ENCODE measurements around the gene SELENOO.

SELENOO gene

DNA sequence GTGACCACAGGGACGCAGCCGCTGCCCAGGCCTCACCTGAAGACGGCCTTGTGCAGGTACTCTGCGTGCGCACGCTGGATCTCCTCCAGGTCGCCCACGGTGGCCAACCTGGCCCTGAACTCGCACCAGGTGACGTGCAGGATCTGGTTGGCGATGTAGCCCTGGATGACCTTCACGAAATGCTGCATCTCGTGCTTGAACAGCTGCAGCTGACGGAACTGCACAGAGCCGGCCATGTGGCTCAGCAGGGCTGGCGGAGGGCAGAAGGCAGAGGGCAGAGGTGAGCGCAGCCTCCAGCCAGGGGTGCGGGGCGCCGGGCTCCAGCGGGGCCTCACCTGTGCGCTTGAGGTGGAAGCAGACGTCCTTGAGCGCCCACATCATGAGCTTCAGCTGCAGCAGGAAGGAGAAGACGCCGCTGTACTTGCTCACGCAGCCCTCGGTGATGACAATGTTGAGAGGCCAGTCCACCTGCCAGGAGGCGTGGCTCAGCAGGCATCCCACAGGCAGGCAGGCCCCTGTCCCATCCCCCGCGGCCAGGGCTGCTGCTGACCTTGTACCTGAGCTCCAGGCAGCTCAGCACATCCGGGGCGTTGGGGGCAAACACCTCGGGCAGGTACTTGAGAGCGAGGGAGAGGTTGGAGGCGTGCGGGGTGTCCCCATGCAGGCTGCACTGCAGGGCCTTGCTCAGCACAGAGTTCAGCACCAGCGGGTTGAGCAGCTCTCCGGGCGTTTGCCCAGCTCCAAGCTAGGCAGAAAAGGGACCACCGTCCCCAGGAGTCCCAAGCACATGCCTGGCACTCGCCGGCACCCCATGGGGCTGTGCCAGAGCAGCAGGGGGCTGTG, 17.6 kb downstream of the SELENOO start:
- peak; percentile 63 for DNase-seq

DNA sequence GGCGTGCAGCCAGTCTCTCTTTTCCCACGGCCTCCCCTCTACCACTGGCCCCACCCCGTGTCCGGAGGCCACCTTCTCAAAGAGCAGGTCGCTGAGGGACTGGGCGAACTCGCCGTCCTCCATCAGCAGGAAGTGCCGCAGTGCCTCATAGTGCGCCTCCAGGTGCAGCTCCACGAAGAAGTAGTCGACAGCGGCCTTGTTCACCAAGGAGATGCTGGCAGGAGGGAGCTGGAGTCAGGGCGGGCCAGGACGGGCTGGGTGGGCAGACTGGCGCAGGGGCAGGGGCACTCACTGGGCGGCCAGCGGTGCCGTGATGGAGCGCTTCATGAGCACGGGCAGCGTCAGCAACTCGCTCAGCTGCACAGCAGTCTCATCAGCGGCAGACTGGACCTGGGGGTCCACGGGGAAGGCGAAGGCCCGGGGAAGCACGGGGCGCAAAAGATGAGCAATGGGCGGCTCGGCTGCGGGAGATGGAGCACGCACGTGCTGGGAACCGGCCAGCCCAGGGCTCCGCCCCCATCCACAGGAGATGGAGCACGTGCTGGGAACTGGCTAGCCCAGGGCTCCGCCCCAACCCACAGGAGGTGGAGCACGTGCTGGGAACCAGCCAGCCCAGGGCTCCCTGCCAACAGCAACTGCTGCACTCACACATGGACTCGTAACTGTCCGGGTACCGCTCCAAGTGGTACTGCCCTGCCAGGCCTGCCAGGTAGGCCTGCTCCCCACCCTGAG, 18.4 kb downstream of the SELENOO start:
- peak; percentile 82 for DNase-seq

- no peak for DNase-seq
These were observed 19.2 kb downstream of the SELENOO start for GRCh38 chr22:50219800-50220602.

DNA sequence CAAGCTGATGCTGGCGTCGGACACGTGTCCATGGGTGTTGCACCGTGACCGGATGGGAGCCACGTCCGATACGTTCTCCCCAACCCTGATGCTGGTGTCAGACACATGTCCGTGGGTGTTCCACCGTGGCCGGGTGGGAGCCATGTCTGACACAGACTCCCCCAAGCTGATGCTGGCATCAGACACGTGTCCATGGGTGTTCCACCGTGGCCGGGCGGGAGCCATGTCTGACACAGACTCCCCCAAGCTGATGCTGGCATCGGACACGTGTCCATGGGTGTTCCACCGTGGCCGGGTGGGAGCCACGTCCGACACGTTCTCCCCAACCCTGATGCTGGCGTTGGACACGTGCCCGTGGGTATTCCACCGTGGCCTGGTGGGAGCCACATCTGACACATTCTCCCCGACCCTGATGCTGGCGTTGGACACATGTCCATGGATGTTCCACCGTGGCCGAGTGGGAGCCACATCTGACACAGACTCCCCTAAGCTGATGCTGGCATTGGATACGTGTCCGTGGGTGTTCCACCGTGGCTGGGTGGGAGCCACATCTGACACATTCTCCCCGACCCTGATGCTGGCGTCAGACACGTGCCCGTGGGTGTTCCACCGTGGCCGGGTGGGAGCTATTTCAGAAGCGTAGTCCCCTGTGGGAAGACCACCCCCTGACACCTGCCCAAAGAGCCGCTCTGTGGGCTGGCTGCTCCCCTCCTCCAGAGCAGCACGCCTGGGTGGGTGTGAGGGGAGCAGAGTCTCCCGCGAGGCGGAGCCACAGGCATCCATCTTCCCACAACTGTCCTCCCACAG, 20.0 kb downstream of the SELENOO start:
- DNase-seq, result no peak

DNA sequence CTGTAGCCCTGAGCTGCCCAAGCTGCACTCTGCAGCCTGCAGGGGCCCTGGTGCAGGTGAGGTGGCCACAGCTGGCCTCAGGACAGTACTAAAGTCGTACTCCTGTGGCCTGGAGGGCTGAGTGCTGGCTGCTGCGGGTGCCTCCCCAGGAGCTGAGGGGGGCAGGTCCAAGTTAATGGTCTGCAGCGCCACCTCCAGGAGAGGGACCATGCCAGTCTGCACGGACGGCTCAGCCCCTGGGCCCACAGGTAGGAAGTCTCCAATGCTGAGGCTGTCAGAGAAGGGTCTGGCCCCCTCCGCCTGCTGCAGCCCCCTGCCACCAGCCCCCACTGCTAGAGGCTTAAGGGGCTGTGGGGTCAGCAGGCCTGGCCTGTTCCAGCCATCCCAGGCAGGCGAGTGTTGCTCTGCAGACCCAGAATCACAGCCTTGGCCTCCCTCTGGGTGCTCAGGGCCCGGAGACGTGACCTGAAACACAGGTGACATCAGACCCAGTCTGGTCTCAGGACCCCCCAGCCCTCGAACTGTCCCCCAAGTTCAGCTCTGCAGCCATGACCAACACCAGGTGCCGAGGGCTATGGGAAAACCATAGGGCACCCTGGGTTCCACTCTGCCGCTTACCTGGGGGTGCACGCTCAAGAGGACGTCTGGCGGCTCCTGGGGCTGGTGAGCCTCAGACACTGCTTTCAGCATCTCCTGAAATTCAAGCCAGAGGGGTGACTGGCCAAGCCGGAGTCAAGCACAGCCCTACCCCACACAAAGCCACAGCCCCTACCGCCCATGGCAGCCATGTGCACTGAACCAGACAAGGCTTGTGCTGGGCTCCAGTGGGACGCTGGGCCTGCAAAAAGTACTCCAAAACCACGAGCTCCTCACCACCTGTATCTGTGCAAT, 20.8 kb downstream of the SELENOO start:
- no peak for DNase-seq

DNA sequence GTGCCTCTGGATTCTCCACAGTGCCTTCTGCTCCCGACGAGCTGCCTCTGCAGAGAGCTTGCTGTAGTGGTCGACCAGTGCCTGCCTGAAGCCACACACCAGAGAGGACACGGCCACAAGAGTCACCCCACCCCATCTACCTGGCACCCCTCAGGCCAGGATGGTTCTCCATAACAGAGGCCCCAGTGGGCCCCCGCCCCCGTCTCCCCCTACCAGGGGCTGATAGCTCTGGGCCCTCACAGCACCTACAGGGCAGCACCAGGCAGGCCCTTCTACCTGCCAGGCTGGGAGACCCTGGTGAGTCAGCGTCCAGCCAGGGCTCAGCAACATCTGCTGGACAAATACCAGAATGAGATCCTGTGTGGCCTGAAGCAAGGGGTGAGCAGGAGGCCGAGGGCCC, 21.7 kb downstream of the SELENOO start:
- no peak for DNase-seq

DNA sequence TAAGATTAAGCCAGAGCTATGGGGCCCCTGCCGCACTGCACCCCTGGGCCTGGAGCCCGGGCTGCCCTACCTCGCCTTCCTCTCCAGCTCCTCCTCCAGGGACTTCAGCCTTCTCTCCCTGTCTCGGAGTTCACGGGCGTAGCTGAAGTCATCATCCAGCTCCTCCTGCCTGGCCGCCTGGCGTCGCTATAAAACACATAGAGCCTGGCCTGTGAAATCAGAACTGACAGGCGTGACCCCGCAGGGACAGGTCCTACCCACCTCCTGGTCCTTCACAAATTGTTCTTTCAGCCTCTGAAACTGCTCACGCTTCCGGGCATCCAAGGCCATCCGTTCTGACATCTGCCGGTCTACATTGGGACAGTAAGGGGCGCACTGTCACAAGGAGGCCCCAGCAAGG, 23.3 kb downstream of the SELENOO start:
- no peak for DNase-seq

DNA sequence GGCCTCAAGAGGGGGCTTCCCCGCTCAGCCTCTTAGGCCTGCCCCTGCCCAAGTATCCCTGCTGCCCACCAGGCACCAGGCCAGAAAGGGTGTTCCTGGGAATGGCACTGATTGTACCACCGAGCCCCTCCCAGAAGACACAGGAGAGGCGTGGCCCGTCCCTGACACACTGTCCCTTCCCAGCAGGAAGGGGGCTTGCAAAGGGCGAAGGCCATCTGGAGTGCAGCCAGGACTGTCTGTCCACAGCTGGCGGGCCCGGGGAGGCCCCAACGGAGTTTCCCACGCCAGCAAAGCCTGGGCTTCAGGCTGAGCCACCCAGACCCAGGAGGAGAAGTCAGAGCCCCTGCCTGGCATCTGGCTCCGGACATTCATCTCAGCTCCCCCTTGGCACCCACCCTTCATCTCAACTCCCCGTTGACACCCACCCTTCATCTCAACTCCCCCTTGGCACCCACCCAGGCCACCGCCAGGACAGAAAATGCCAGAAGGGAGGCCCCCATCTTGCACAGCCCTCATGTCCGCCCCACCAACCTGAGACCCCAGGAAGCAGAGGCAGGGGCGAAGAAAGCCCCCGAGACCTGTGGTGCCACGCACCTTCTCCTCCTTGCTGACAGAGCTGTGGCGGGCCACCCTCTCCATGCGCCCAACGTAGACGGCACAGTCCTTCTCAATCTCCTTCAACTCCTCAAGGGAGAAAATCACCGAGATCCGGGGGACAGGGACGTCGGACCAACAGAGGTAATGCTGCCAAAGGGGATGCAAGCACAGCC, 24.6 kb downstream of the SELENOO start:
- DNase-seq, result no peak

- no peak for DNase-seq
These were observed 25.5 kb downstream of the SELENOO start for GRCh38 chr22:50226063-50226874.

DNA sequence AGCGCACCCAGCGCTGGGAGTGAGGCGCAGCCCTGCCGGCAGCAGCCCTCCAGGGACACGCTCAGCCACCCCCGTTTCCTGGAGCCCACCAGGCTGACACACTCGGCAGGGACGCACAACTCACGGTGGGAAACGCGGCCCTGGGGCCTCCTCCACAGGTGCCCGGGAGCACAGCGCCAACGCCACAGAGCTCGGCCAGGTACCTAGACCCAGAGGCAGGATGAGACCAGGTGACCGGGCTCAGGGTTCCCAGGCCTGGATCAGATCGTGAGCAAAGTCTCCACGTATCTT, 26.0 kb downstream of the SELENOO start:
- DNase-seq, result no peak

- no peak for DNase-seq
These were observed 26.9 kb downstream of the SELENOO start for GRCh38 chr22:50227579-50228215.

- no peak for DNase-seq
These were observed 27.6 kb downstream of the SELENOO start for GRCh38 chr22:50228366-50228765.

GRCh38 chr22:50229370-50229769, 28.6 kb downstream of the SELENOO start:
- no peak for DNase-seq

DNA sequence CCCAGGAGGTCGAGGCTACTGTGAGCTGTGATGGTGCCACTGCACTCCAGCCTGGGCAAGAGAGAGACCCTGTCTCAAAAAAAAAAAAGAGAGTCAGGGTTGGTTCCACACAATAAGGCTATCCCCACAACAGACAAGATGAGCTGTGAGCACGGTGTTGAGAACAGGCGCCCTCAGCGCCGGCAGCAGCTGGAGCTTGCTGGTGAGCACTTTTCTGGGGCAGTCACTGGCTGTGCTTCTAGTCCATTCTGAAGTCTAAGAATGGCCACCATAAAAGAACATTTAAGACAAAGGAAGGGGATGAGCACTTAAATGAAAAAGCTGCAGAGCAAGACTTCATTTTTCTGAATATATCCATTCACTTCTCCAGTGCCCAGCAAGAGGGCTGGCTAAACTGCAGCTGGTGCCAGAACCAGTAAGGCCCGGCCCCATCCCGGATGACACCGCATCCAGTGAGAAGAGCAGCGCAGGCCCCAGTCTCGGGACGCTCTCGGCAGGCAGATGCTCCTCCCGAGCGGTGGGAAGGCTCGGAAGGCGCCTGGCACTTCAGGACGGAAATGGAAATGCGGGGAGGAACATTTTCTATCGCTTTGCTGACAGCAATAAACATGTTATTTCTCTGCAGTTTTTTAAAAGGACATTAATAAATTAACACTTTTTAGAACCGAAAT, 31.8 kb downstream of the SELENOO start:
- DNase-seq, result no peak

- no peak for DNase-seq
These were observed 32.4 kb downstream of the SELENOO start for GRCh38 chr22:50233223-50233622.

GRCh38 chr22:50236731-50237409, 36.1 kb downstream of the SELENOO start:
- no peak for DNase-seq

- no peak for DNase-seq
These were observed 37.9 kb downstream of the SELENOO start for GRCh38 chr22:50238755-50239154.

GRCh38 chr22:50242406-50242949, 41.7 kb downstream of the SELENOO start:
- no peak for DNase-seq
